GM12878 (cell line): ENCODE results near the gene TMEM132D. TPM values are rescaled to one million over a fixed set of nuclear protein-coding genes. Genes with fewer than 3 reads are reported as not detected.

ENCODE experiments used
- ATAC-seq: fragments of 200-7000 bp; cut with Tn5 transposase; 3 replicates; pipeline ENCODE4 v1.9.1; 2020; ENCODE audit warnings: mild to moderate bottlenecking, moderate library complexity
- BruUV-seq: library from RNA; stranded (reverse); fragments of 400-500 nt; replicated peaks from 2 replicates; lab custom pipeline; 2021; lab: Mats Ljungman, UMichigan
- CTCF ChIA-PET: fragments of 300-600 bp; sonication (Branson Sonifier 250); formaldehyde crosslinking; extraction: SDS; loops from one replicate; lab custom pipeline; 2021; ENCODE audit warnings: inconsistent platforms; lab: Yijun Ruan, JAX
- POLR2A ChIA-PET: fragments of 350-600 bp; formaldehyde crosslinking; extraction: SDS; loops from one replicate; lab custom pipeline; 2021; ENCODE audit warnings: inconsistent platforms; lab: Charles Lee
- RAD21 ChIA-PET: fragments of 300-600 bp; sonication (Branson Sonifier 250); formaldehyde crosslinking; loops from one replicate; lab custom pipeline; 2023; ENCODE audit warnings: antibody characterized with exemption; ENCODE audit not compliant: unreplicated experiment; lab: Charles Lee
- SMC1A ChIA-PET: fragments of 300-600 bp; sonication (Branson Sonifier 250); formaldehyde crosslinking; loops from one replicate; lab custom pipeline; 2023; ENCODE audit not compliant: unreplicated experiment, uncharacterized antibody; lab: Charles Lee
- DNase-seq: peaks from one replicate; pipeline ENCODE4 v3.0.0-alpha.2; 2011; ENCODE audit warnings: low read depth, low spot score
- FAIRE-seq: peaks from 3 replicates; lab custom pipeline; 2011; peaks lifted over from hg19 to GRCh38; lab: Jason Lieb, UNC
- H2AFZ ChIP-seq: 2 replicates; pipeline ENCODE4 v1.6.0; 2011; ENCODE audit warnings: low read depth, low read length, control low read depth; ENCODE audit not compliant: control insufficient read depth
- H3K27ac ChIP-seq: 2 replicates; pipeline ENCODE4 v1.5.1; 2011; ENCODE audit warnings: control low read depth; ENCODE audit not compliant: control insufficient read depth, insufficient read depth
- H3K27me3 ChIP-seq, 2 experiments: replicated peaks in 1 of 2; 2 replicates each; pipeline versions ENCODE4 v1.6.0 to v1.6.1; 2011; ENCODE audit warnings: low read length in 1 of 2; ENCODE audit not compliant: control insufficient read depth in 2 of 2, insufficient read depth in 2 of 2
- H3K36me3 ChIP-seq, 2 experiments: 2 replicates each; pipeline ENCODE4 v1.5.1; 2011; ENCODE audit warnings: low read length in 1 of 2; ENCODE audit not compliant: control insufficient read depth in 2 of 2, insufficient read depth in 2 of 2
- H3K4me1 ChIP-seq: 2 replicates; pipeline ENCODE4 v1.6.1; 2011; ENCODE audit warnings: mild to moderate bottlenecking, low read length, moderate library complexity, mixed read lengths; ENCODE audit not compliant: control insufficient read depth, insufficient read depth
- H3K4me2 ChIP-seq: 2 replicates; pipeline ENCODE4 v1.6.0; 2011; ENCODE audit warnings: control low read depth; ENCODE audit not compliant: control insufficient read depth, insufficient read depth
- H3K4me3 ChIP-seq: fragments of 200-600 bp; sonication (generic); 2 replicates; pipeline ENCODE4 v1.5.1; 2016
- H3K79me2 ChIP-seq: 2 replicates; pipeline ENCODE4 v1.6.0; 2011; ENCODE audit warnings: low read length; ENCODE audit not compliant: control insufficient read depth, insufficient read depth
- H3K9ac ChIP-seq: 2 replicates; pipeline ENCODE4 v1.8.0; 2011; ENCODE audit warnings: low read length, control low read depth, mixed read lengths; ENCODE audit not compliant: control insufficient read depth, insufficient read depth
- H3K9me3 ChIP-seq: replicated peaks from 3 replicates; pipeline ENCODE4 v1.5.1; 2011; ENCODE audit warnings: mild to moderate bottlenecking, low read length; ENCODE audit not compliant: control insufficient read depth, insufficient read depth
- H4K20me1 ChIP-seq: 2 replicates; pipeline ENCODE4 v1.6.0; 2011; ENCODE audit not compliant: control insufficient read depth, insufficient read depth
- BMI1 ChIP-seq: fragments of 450-650 bp; IDR thresholded peaks from 2 replicates; pipeline ENCODE4 v1.6.1; 2016; ENCODE audit warnings: mild to moderate bottlenecking, moderate library complexity, borderline replicate concordance
- CEBPZ ChIP-seq: fragments of 150-350 bp; IDR thresholded peaks from 2 replicates; pipeline ENCODE4 v1.6.1; 2016; ENCODE audit warnings: low read depth, low read length
- EED ChIP-seq: sonication (generic); IDR thresholded peaks from 2 replicates; pipeline ENCODE4 v1.6.1; 2016; ENCODE audit warnings: antibody characterized with exemption, low read depth
- ELK1 ChIP-seq: IDR thresholded peaks from 2 replicates; pipeline ENCODE4 v1.6.1; 2012; ENCODE audit warnings: low read depth, low read length, improper control_type of control experiment
- SIX5 ChIP-seq: IDR thresholded peaks from 2 replicates; pipeline ENCODE4 v1.6.1; 2011; ENCODE audit warnings: mild to moderate bottlenecking, low read depth, low read length, moderate library complexity; ENCODE audit not compliant: severe bottlenecking
- TARDBP ChIP-seq: IDR thresholded peaks from 2 replicates; pipeline ENCODE4 v1.6.1; 2016; ENCODE audit warnings: borderline replicate concordance
- TBL1XR1 ChIP-seq: IDR thresholded peaks from 2 replicates; pipeline ENCODE4 v1.6.1; 2012; ENCODE audit warnings: low read depth, low read length, improper control_type of control experiment
- whole genome bisulfite sequencing: methylation state at CpG from one replicate; pipeline ENCODE4 v1.1.6; 2016; ENCODE audit warnings: low lambda C conversion rate; ENCODE audit not compliant: insufficient replicate concordance, insufficient coverage; ENCODE audit errors: missing lambda C conversion rate; 5-methylcytosine and 5-hydroxymethylcytosine counted together
- in situ Hi-C: fragments of 300-500 bp; cut with MboI; formaldehyde crosslinking; loops from 9 replicates; pipeline ENCODE4 v1.14.3; 2018; ENCODE audit warnings: mixed read lengths
- intact Hi-C: fragments of 100-400 bp; cut with micrococcal nuclease; formaldehyde crosslinking; loops from one replicate; pipeline ENCODE4 v1.14.2; 2022; ENCODE audit not compliant: unreplicated experiment
- polyA plus RNA-seq, 11 experiments: library from polyadenylated mRNA; depleted of rRNA in 4 of 11; unstranded in 6 of 11; stranded (reverse) in 5 of 11; fragments of >200 nt; fragmentation: Nextera tagmentation in 4 of 11; fragmentation: Illumina TruSeq in 1 of 11; extraction: Ambion mirVana in 4 of 11; extraction: Trizol in 1 of 11; gene quantifications; 1 replicate in 1 of 11; 2 replicates in 10 of 11; pipeline versions ENCODE4 v1.2.1 to v1.2.3, GENCODE V29; 2011 to 2016; ENCODE audit warnings: inconsistent platforms in 2 of 11, missing spikeins in 2 of 11, low read depth in 1 of 11
- total RNA-seq, 4 experiments: library from RNA; depleted of rRNA in 3 of 4; stranded (reverse); fragments of >200 nt in 3 of 4; fragmentation: Illumina TruSeq in 1 of 4; extraction: Trizol in 1 of 4; gene quantifications; 2 replicates each; pipeline versions ENCODE4 v1.2.1 to v1.2.3, GENCODE V29; 2013 to 2021

Gene TMEM132D
- total and polyA plus RNA-seq, 10 of the 15 experiments (the other 5 are each of a cell fraction or from before 2014, with no cell fraction given), result under 0.01 to 0.12 (median 0.02) TPM; not detected in 3

DNA sequence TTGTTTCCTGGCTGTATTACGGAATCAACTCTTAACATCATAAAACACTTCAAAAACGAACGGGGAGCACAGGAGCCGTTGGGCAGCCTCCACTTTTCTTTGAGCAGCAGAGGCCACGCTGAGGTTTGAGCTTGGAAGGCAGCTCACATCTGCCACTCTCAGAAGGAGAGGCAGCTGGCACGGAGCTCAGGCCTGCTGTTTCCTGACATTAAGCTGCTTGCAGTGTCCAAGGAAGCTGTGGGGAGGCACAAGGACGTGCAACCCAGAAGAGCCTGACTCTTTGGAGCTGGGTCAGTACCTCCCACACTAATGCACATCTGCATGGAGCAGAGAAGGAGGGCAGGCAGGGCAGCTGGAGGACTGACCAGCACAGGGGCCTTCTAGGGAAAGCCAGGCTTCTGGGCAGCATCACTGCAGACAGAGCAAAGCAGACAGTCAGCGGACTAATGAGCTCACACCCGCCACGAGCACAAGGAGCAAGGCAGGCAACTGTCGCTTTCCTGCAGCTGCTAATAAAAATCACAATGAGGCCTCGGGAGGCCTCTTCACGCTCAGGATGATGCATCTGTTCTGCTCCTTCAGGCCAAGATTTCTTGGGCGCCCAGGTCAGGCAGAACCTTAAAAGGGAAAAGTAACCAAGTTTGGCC lies 839.5 kb downstream of the TMEM132D start:
- in situ Hi-C loops, result no loop called here

More for the DNA sequence above, 839.5 kb downstream of the TMEM132D start:
- no peak overlapping the region for H3K27ac ChIP-seq
- intact Hi-C loops, result no loop called here
- BruUV-seq, result no TSS peak
- no peaks in the 10 kb centered on the region for H3K79me2 ChIP-seq
- H4K20me1 ChIP-seq, result no peaks in the 10 kb centered on the region
- no peak overlapping the region for H3K4me3 ChIP-seq
- no peaks in the 10 kb centered on the region; a peak in 2 of 4 replicates for H3K27me3 ChIP-seq
- H3K9ac ChIP-seq, result no peak overlapping the region
- ChIA-PET RAD21 (no interaction called here), SMC1A (no interaction called here), CTCF (interaction anchor here (0.7 kb wide), 1 partner anchor 17 kb away, joined by 3 read pairs; no protein-coding TSS in a partner anchor), POLR2A (no interaction called here)
- H3K36me3 ChIP-seq, result no peaks in the 10 kb centered on the region
- H3K4me1 ChIP-seq, result no peaks in the 10 kb centered on the region
- H3K9me3 ChIP-seq, result no peaks in the 10 kb centered on the region
- H3K4me2 ChIP-seq, result no peak overlapping the region
- DNase-seq (no peak), FAIRE-seq (no peak), ATAC-seq (no peak)
- no peak for TF ChIP-seq SIX5
- TF ChIP-seq TARDBP, result no peak
- TF ChIP-seq EED, result no peak
- no peak for TF ChIP-seq CEBPZ
- no peak for TF ChIP-seq TBL1XR1
- no peak for TF ChIP-seq ELK1
- no peak for TF ChIP-seq BMI1
- no peak overlapping the region for H2AFZ ChIP-seq
- 25% methylated on average over 14 of the region's 14 CpGs for WGBS
